GM12891 (cell line): Measurements from ENCODE around the gene ABCC9.

Experiments
- DNase-seq: peaks from one replicate; pipeline ENCODE4 v3.0.0; 2011; ENCODE audit warnings: low spot score; ENCODE audit not compliant: insufficient read length
- FAIRE-seq: peaks from 2 replicates; lab custom pipeline; 2011; peaks lifted over from hg19 to GRCh38; lab: Jason Lieb, UNC
- PAX5 ChIP-seq: IDR thresholded peaks from 2 replicates; pipeline ENCODE4 v1.6.1; 2011; ENCODE audit warnings: low read length, moderate library complexity, mild to moderate bottlenecking; ENCODE audit not compliant: insufficient read depth, severe bottlenecking
- POLR2A ChIP-seq: IDR thresholded peaks from 2 replicates; pipeline ENCODE4 v1.6.1; 2011; ENCODE audit warnings: low read depth, low read length, control low read depth
- POLR2AphosphoS5 ChIP-seq: IDR thresholded peaks from 2 replicates; pipeline ENCODE4 v1.6.1; 2011; ENCODE audit warnings: low read depth, low read length, control low read depth
- POU2F2 ChIP-seq: IDR thresholded peaks from 2 replicates; pipeline ENCODE4 v1.6.1; 2011; ENCODE audit warnings: low read depth, mild to moderate bottlenecking, control low read depth, low read length, moderate library complexity
- SPI1 ChIP-seq: IDR thresholded peaks from 2 replicates; pipeline ENCODE4 v1.6.1; 2011; ENCODE audit warnings: low read depth, low read length, control low read depth
- TAF1 ChIP-seq: IDR thresholded peaks from 2 replicates; pipeline ENCODE4 v1.6.1; 2011; ENCODE audit warnings: low read depth, low read length, control low read depth

ABCC9 gene

DNA sequence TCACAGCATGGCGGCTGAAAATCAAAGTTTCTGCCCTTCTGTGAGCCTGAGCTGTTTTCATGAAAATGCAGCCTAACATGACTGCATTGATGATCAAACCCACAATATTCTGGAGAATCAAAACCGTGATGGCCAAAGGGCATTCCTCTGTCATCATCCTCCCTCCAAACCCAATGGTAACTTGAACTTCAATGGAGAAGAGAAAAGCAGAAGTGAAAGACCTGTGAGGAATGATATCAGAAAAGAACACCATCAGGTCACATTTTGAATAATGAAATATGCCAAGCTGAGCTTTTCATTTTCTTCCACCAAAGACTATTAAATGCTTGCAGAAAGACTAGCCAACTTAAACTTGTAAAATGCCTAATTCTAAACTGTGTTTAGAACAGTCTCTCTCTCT lies 174.8 kb downstream of the ABCC9 start:
- peak; percentile 81 for TF ChIP-seq SPI1
- TF ChIP-seq POLR2A = no peak
- no peak for DNase-seq
- FAIRE-seq = no peak

GRCh38 chr12:21764950-21765349 lies 176.3 kb downstream of the ABCC9 start:
- FAIRE-seq = no peak
- TF ChIP-seq SPI1 = no peak
- no peak for TF ChIP-seq POLR2A
- TF ChIP-seq POLR2AphosphoS5 = no peak
- TF ChIP-seq POU2F2 = no peak
- no peak for TF ChIP-seq TAF1
- TF ChIP-seq PAX5 = no peak
- no peak for DNase-seq

DNA sequence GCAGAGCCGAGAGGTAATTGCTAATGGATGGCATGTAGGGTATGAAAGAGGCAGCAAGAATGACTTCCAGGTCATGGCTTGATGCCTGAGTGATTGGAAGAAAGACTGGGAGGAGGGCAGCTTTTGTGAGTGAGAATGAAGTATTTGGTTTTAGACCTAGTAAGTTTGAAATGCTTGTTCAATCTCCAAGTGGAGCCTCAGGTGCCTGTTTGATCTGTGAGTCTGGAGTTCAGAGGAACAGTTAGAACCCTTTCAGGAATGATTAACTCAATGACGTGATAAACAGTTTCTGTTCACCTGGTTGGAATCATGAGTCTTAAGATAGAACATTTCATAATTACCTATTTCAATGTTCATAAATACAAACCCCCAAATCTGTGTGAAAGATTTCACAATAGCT lies 177.2 kb downstream of the ABCC9 start:
- no peak for FAIRE-seq
- no peak for DNase-seq

GRCh38 chr12:21763531-21763930 lies 177.7 kb downstream of the ABCC9 start:
- DNase-seq = no peak
- TF ChIP-seq TAF1 (no peak), POLR2A (no peak), SPI1 (no peak), POU2F2 (no peak), PAX5 (no peak), POLR2AphosphoS5 (no peak)
- no peak for FAIRE-seq

More for the DNA sequence above, 177.2 kb downstream of the ABCC9 start:
- no peak for TF ChIP-seq POLR2AphosphoS5
- TF ChIP-seq POU2F2 = no peak
- no peak for TF ChIP-seq TAF1
- no peak for TF ChIP-seq SPI1
- no peak for TF ChIP-seq PAX5

GRCh38 chr12:21759737-21760136 lies 181.5 kb downstream of the ABCC9 start:
- TF ChIP-seq SPI1 (no peak), POU2F2 (no peak), TAF1 (no peak), POLR2AphosphoS5 (no peak), POLR2A (no peak), PAX5 (no peak)
- DNase-seq = no peak
- no peak for FAIRE-seq

DNA sequence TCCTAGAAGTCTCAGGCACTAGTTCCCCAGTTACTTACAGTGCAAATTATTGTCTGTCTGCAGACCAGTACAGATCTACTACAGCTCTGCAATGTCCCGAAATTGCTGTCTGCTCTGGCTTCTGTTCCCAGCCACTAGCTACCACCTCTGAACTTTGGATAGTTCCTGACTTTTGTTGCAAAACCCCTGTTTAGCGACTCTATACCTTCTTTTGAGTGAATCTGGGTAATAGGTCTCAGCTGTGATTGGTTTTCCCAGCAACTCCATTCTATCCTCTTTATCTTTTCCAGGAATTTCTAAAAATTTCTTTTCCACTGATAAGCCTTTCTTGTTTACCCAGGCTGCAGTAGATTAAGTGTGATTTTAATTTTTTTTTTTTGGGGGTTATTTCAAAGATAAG lies 183.5 kb downstream of the ABCC9 start:
- DNase-seq (no peak), FAIRE-seq (no peak)
- TF ChIP-seq POU2F2 (no peak), POLR2A (no peak), PAX5 (no peak), SPI1 (no peak), POLR2AphosphoS5 (no peak), TAF1 (no peak)

- DNase-seq (no peak), FAIRE-seq (no peak)
- TF ChIP-seq POU2F2 (no peak), POLR2A (no peak), POLR2AphosphoS5 (no peak), SPI1 (no peak), TAF1 (no peak), PAX5 (no peak)
These were observed 184.5 kb downstream of the ABCC9 start for GRCh38 chr12:21756699-21757098.

DNA sequence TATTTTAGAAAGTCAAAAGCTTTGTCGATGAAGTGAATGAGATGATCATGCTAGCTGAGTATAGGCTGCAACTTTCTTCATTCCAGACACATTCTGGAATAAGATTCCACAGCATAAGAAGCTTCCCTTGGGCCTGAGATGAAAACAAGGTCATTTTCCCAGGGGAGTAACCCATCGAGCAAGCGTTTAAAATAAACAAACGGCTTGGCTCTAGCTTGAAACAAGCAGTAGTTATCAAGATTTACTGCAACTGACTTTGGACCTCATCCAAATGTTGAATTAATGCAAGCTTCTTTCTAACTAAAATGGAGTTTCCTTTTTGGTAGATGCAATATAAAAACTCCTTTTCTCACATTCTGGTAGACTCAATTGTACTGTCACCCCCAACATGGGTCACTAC lies 189.7 kb downstream of the ABCC9 start:
- FAIRE-seq (no peak), DNase-seq (no peak)
- TF ChIP-seq POLR2AphosphoS5 = no peak
- TF ChIP-seq SPI1 = no peak
- no peak for TF ChIP-seq TAF1
- TF ChIP-seq PAX5 = no peak
- no peak for TF ChIP-seq POU2F2
- no peak for TF ChIP-seq POLR2A
